K562 (cell line): ENCODE results near the gene RIPOR2. TPM values are rescaled to one million over a fixed set of nuclear protein-coding genes. Genes with fewer than 3 reads are reported as not detected.

Source experiments
- ASH1L ChIP-seq: fragments of 450-650 bp; IDR thresholded peaks from 2 replicates; pipeline ENCODE4 v1.6.1; 2018; ENCODE audit warnings: borderline replicate concordance, mild to moderate bottlenecking, low read depth; ENCODE audit not compliant: partially characterized antibody
- DACH1 ChIP-seq: fragments of 450-650 bp; IDR thresholded peaks from 2 replicates; pipeline ENCODE4 v1.6.1; 2018; ENCODE audit not compliant: partially characterized antibody
- FIP1L1 ChIP-seq: fragments of 200-400 bp; formaldehyde crosslinking; IDR thresholded peaks from 2 replicates; pipeline ENCODE4 v1.6.1; 2018; ENCODE audit warnings: mild to moderate bottlenecking, low read depth, low read length; ENCODE audit not compliant: poor library complexity, severe bottlenecking
- FOS ChIP-seq: IDR thresholded peaks from 3 replicates; pipeline ENCODE4 v1.6.1; 2011; ENCODE audit not compliant: insufficient read length; ENCODE audit errors: extremely low read depth
- FOXJ2 ChIP-seq: fragments of 200-800 bp; sonication (Bioruptor generic); IDR thresholded peaks from 2 replicates; pipeline ENCODE4 v1.6.1; 2016; ENCODE audit warnings: missing genetic modification characterization, missing compliant biosample characterization
- FOXP1 ChIP-seq: sonication (generic); formaldehyde crosslinking; IDR thresholded peaks from 2 replicates; pipeline ENCODE4 v1.8.0; 2022; ENCODE audit warnings: mild to moderate bottlenecking, missing genetic modification reagents
- HIVEP1 ChIP-seq: fragments of 250-450 bp; sonication (Bioruptor Pico); IDR thresholded peaks from 2 replicates; pipeline ENCODE4 v1.4.0; 2020; ENCODE audit warnings: mild to moderate bottlenecking
- HMG20A ChIP-seq: fragments of 450-650 bp; formaldehyde crosslinking; conservative IDR thresholded peaks from 2 replicates; pipeline ENCODE4 v1.4.0; 2020; ENCODE audit warnings: mild to moderate bottlenecking, mixed read lengths
- HSF4 ChIP-seq: fragments of 250-450 bp; sonication (Bioruptor Pico); IDR thresholded peaks from 2 replicates; pipeline ENCODE4 v2.1.2; 2022; ENCODE audit warnings: mild to moderate bottlenecking, moderate library complexity, borderline replicate concordance
- MAFG ChIP-seq: fragments of 450-650 bp; conservative IDR thresholded peaks from 2 replicates; pipeline ENCODE4 v1.6.1; 2016; ENCODE audit warnings: missing genetic modification characterization, missing compliant biosample characterization
- MECOM ChIP-seq: fragments of 250-450 bp; sonication (Bioruptor Pico); IDR thresholded peaks from 2 replicates; pipeline ENCODE4 v1.8.0; 2022; ENCODE audit warnings: inconsistent platforms
- MEIS2 ChIP-seq: fragments of 450-650 bp; IDR thresholded peaks from 2 replicates; pipeline ENCODE4 v1.6.1; 2014; ENCODE audit warnings: mild to moderate bottlenecking; ENCODE audit not compliant: partially characterized antibody
- MTA3 ChIP-seq: fragments of 450-650 bp; formaldehyde crosslinking; IDR thresholded peaks from 2 replicates; pipeline ENCODE4 v1.6.1; 2017; ENCODE audit warnings: mild to moderate bottlenecking, borderline replicate concordance
- POLR2G ChIP-seq: fragments of 200-400 bp; formaldehyde crosslinking; IDR thresholded peaks from 2 replicates; pipeline ENCODE4 v1.6.1; 2017; ENCODE audit warnings: low read depth, mild to moderate bottlenecking, antibody characterized with exemption, low read length, moderate library complexity
- PTBP1 ChIP-seq: fragments of 200-400 bp; formaldehyde crosslinking; IDR thresholded peaks from 2 replicates; pipeline ENCODE4 v1.6.1; 2017; ENCODE audit warnings: low read depth, low read length
- RAD21 ChIP-seq, 2 experiments: fragments of 250-450 bp in 1 of 2; fragments of 450-650 bp in 1 of 2; sonication (Bioruptor Pico) in 1 of 2; formaldehyde crosslinking in 1 of 2; IDR thresholded peaks in 1 of 2; conservative IDR thresholded peaks in 1 of 2; 2 replicates each; pipeline versions ENCODE4 v1.4.0 to v1.8.0; 2020 to 2022; ENCODE audit warnings: mild to moderate bottlenecking in 2 of 2, moderate library complexity in 1 of 2
- RBM15 ChIP-seq: fragments of 200-400 bp; formaldehyde crosslinking; IDR thresholded peaks from 2 replicates; pipeline ENCODE4 v1.6.1; 2018; ENCODE audit warnings: mild to moderate bottlenecking, low read length, moderate library complexity; ENCODE audit not compliant: insufficient read depth
- RBM22 ChIP-seq: fragments of 200-400 bp; formaldehyde crosslinking; IDR thresholded peaks from 2 replicates; pipeline ENCODE4 v1.6.1; 2018; ENCODE audit warnings: low read length, low read depth; ENCODE audit not compliant: poor library complexity, severe bottlenecking
- SMARCA4 ChIP-seq: fragments of 450-650 bp; IDR thresholded peaks from 2 replicates; pipeline ENCODE4 v1.6.1; 2016
- SMARCE1 ChIP-seq: fragments of 450-650 bp; IDR thresholded peaks from 2 replicates; pipeline ENCODE4 v1.7.1; 2016; ENCODE audit warnings: mild to moderate bottlenecking
- SREBF2 ChIP-seq: sonication (generic); formaldehyde crosslinking; IDR thresholded peaks from 2 replicates; pipeline ENCODE4 v1.4.0; 2020; ENCODE audit warnings: mild to moderate bottlenecking, missing genetic modification reagents
- TAF15 ChIP-seq: fragments of 200-400 bp; formaldehyde crosslinking; IDR thresholded peaks from 2 replicates; pipeline ENCODE4 v1.6.1; 2017; ENCODE audit warnings: mild to moderate bottlenecking, low read depth, low read length, moderate library complexity
- TCFL5 ChIP-seq: fragments of 250-450 bp; sonication (Bioruptor Pico); conservative IDR thresholded peaks from 2 replicates; pipeline ENCODE4 v1.6.1; 2021; ENCODE audit warnings: mild to moderate bottlenecking, moderate library complexity, matching md5 sums
- TRIM28 ChIP-seq: fragments of 450-650 bp; IDR thresholded peaks from 2 replicates; pipeline ENCODE4 v1.6.1; 2017
- U2AF2 ChIP-seq: fragments of 200-400 bp; formaldehyde crosslinking; optimal IDR thresholded peaks from 2 replicates; pipeline ENCODE3; 2017; ENCODE audit warnings: low read depth, mild to moderate bottlenecking, low read length
- ZFX ChIP-seq: sonication (generic); formaldehyde crosslinking; IDR thresholded peaks from 2 replicates; pipeline ENCODE4 v1.8.0; 2022; ENCODE audit warnings: mild to moderate bottlenecking, missing genetic modification reagents, moderate library complexity
- ZNF184 ChIP-seq: sonication (generic); formaldehyde crosslinking; IDR thresholded peaks from 2 replicates; pipeline ENCODE4 v1.5.0; 2020; ENCODE audit warnings: missing genetic modification reagents
- ZNF253 ChIP-seq: fragments of 250-450 bp; sonication (Bioruptor Pico); conservative IDR thresholded peaks from 2 replicates; pipeline ENCODE4 v1.6.1; 2021; ENCODE audit warnings: mild to moderate bottlenecking
- ZNF395 ChIP-seq: fragments of 200-800 bp; sonication (Bioruptor generic); IDR thresholded peaks from 2 replicates; pipeline ENCODE4 v1.6.1; 2017; ENCODE audit warnings: missing genetic modification characterization, missing compliant biosample characterization
- ZSCAN29 ChIP-seq: fragments of 450-650 bp; IDR thresholded peaks from 2 replicates; pipeline ENCODE4 v1.6.1; 2017
- polyA plus RNA-seq, 8 experiments: library from polyadenylated mRNA; depleted of rRNA in 4 of 8; stranded (reverse) in 5 of 8; unstranded in 3 of 8; fragments of >200 nt; fragmentation: Nextera tagmentation in 2 of 8; fragmentation: Illumina TruSeq in 1 of 8; extraction: Ambion mirVana in 2 of 8; extraction: Trizol in 1 of 8; gene quantifications; 2 replicates each; pipeline versions ENCODE4 v1.2.1 to v1.2.3, GENCODE V29; 2011 to 2014; ENCODE audit warnings: inconsistent platforms in 1 of 8, missing spikeins in 1 of 8
- total RNA-seq, 7 experiments: library from RNA; depleted of rRNA in 6 of 7; stranded (reverse); fragments of >200 nt in 6 of 7; fragmentation: Illumina TruSeq in 2 of 7; extraction: Trizol in 2 of 7; gene quantifications; 2 replicates each; pipeline versions ENCODE4 v1.2.1 to v1.2.3, GENCODE V29; 2011 to 2021; ENCODE audit warnings: low replicate concordance in 1 of 7

Gene RIPOR2
- total and polyA plus RNA-seq, 9 of the 15 experiments (the other 6 are each of a cell fraction or from before 2014, with no cell fraction given) = 0.04 to 1.0 (median 0.47) TPM; not detected in 2

GRCh38 chr6:24774696-24775519, 160.9 kb downstream of the RIPOR2 start, which contains the start of gene GMNN (continued):
- TF ChIP-seq FOXP1 (CRISPR knock-in tag) = peak; percentile 90
- peak; percentile 11; the same call in 1 of the 2 replicates for TF ChIP-seq HIVEP1 (CRISPR knock-in tag)
- TF ChIP-seq DACH1 = no peak
- no peak for TF ChIP-seq RBM15
- peak; percentile 89 for TF ChIP-seq FIP1L1
- TF ChIP-seq ASH1L = peak; percentile 81
- TF ChIP-seq FOS = peak; percentile 85
- TF ChIP-seq ZNF253 (CRISPR knock-in tag) = no peak
- peak; percentile 13; the same call in 1 of the 2 replicates for TF ChIP-seq SMARCE1
- TF ChIP-seq MECOM (CRISPR knock-in tag) = no peak
- TF ChIP-seq ZNF184 = no peak
- no peak for TF ChIP-seq HSF4 (CRISPR knock-in tag)
- TF ChIP-seq MEIS2 = peak; percentile 75
- no peak for TF ChIP-seq MAFG (tag)
- no peak for TF ChIP-seq SREBF2 (CRISPR knock-in tag)
- TF ChIP-seq HMG20A (CRISPR knock-in tag) = no peak
- TF ChIP-seq RBM22 = peak; percentile 83
- no peak for TF ChIP-seq RAD21 (CRISPR knock-in tag; conservative IDR thresholded peaks at IDR 0.05 in 1 of 2, IDR thresholded peaks at IDR 0.05 in 1 of 2)
- no peak for TF ChIP-seq U2AF2
- 0 out of 2 replicates have a peak, but pooled peaks have one; percentile 70 for TF ChIP-seq FOXJ2
- no peak for TF ChIP-seq SMARCA4
- TF ChIP-seq ZSCAN29 = no peak
- TF ChIP-seq TRIM28 = no peak
- TF ChIP-seq ZFX = peak; percentile 94
- TF ChIP-seq TAF15 = no peak
- TF ChIP-seq MTA3 = peak; percentile 86; the same call in 1 of the 2 replicates
- TF ChIP-seq POLR2G = peak; percentile 97
- 0 out of 2 replicates have a peak, but pooled peaks have one; percentile 33 for TF ChIP-seq PTBP1
- TF ChIP-seq ZNF395 = no peak
- no peak for TF ChIP-seq TCFL5 (CRISPR knock-in tag)
